Measurements from ENCODE around the gene MT1M. TPM values are rescaled to one million over a fixed set of nuclear protein-coding genes. Genes with fewer than 3 reads are reported as not detected.
"Not testable (repeated sequence)": the region's sequence is repeated elsewhere in the genome, so short reads cannot be mapped to it uniquely, and the experiment has no call there.

MT1M gene
- total and polyA plus RNA-seq, 4 experiments from 2014 or later = not detected

GRCh38 chr16:56618138-56618537 lies 14.3 kb upstream of the MT1M start:
- intact Hi-C loops (cut with micrococcal nuclease) = no loop called here
- peak overlapping the region in 2 of 7 donors; percentile 47 to 57 for H3K27ac Mint-ChIP-seq

GRCh38 chr16:56620339-56620897 lies 12.0 kb upstream of the MT1M start:
- Histone ChIP-seq H3K36me3 (ENCODE audit: insufficient read depth, low read length) (no peaks in the 10 kb centered on the region), H3K4me1 (ENCODE audit: insufficient read depth, low read length) (peaks cover 6% of the 10 kb centered on the region), H3K27ac (ENCODE audit: low read depth, low read length) (no peak overlapping the region), H3K4me3 (ENCODE audit: low read length in 2 of 2) (no peak overlapping the region), H3K27me3 (ENCODE audit: insufficient read depth, low read length) (no peaks in the 10 kb centered on the region), H3K9me3 (ENCODE audit: control insufficient read depth in 1 of 2, low read length in 2 of 2) (no peaks in the 10 kb centered on the region)
- intact Hi-C loops (cut with micrococcal nuclease) = no loop called here
- Mint-ChIP-seq H3K27ac (no peak overlapping the region), H3K36me3 (no peaks in the 10 kb centered on the region), H3K27me3 (peaks cover 0 to 15% of the 10 kb centered on the region in 2 donors), H3K9me3 (no peaks in the 10 kb centered on the region), H3K4me1 (peaks cover 8 to 14% (median 12%) of the 10 kb centered on the region in 4 donors), H3K4me3 (no peak overlapping the region)
- CTCF ChIA-PET (ENCODE audit: partially characterized antibody) = no interaction called here
- POLR2A ChIA-PET (ENCODE audit: partially characterized antibody) = interaction anchor here (0.6 kb wide), 1 partner anchor 54 kb away, joined by 3 read pairs; no protein-coding TSS in a partner anchor
- DNase-seq = no peak

More at GRCh38 chr16:56618138-56618537, 14.3 kb upstream of the MT1M start:
- Mint-ChIP-seq H3K9me3 (no peaks in the 10 kb centered on the region), H3K27me3 (peaks cover 0 to 7% of the 10 kb centered on the region in 2 donors), H3K4me1 (peaks cover 3 to 6% (median 5%) of the 10 kb centered on the region in 4 donors), H3K36me3 (no peaks in the 10 kb centered on the region), H3K4me3 (peak overlapping the region in 1 of 8 donors; percentile 4)
- no peaks in the 10 kb centered on the region for H3K27me3 ChIP-seq (ENCODE audit: insufficient read depth, low read length)
- ChIA-PET POLR2A (ENCODE audit: partially characterized antibody) (interaction anchor here (1.2 to 1.6 kb wide), 3 partner anchors 10 to 45 kb away, joined by 3 to 4 read pairs (median 3); partner anchors contain the start of gene MT2A), CTCF (ENCODE audit: partially characterized antibody) (interaction anchor here (1.0 to 2.0 kb wide), 2 partner anchors 41 to 85 kb away, joined by 4 to 8 read pairs; no protein-coding TSS in a partner anchor)
- no peaks in the 10 kb centered on the region for H3K36me3 ChIP-seq (ENCODE audit: insufficient read depth, low read length)
- no peak overlapping the region for H3K4me3 ChIP-seq (ENCODE audit: low read length in 2 of 2)
- no peak overlapping the region for H3K27ac ChIP-seq (ENCODE audit: low read depth, low read length)
- no peaks in the 10 kb centered on the region for H3K4me1 ChIP-seq (ENCODE audit: insufficient read depth, low read length)
- H3K9me3 ChIP-seq (ENCODE audit: control insufficient read depth in 1 of 2, low read length in 2 of 2) = no peaks in the 10 kb centered on the region
- no peak for DNase-seq

GRCh38 chr16:56621665-56622445 lies 10.6 kb upstream of the MT1M start:
- H3K9me3 ChIP-seq (ENCODE audit: control insufficient read depth in 1 of 2, low read length in 2 of 2); DNase-seq; H3K36me3 ChIP-seq (ENCODE audit: insufficient read depth, low read length); POLR2A ChIA-PET (ENCODE audit: partially characterized antibody); H3K27ac ChIP-seq (ENCODE audit: low read depth, low read length); H3K9me3 Mint-ChIP-seq; intact Hi-C loops (cut with micrococcal nuclease); H3K4me3 Mint-ChIP-seq; CTCF ChIA-PET (ENCODE audit: partially characterized antibody); H3K27me3 ChIP-seq (ENCODE audit: insufficient read depth, low read length); H3K36me3 Mint-ChIP-seq; H3K4me3 ChIP-seq (ENCODE audit: low read length in 2 of 2): not testable (repeated sequence)
- H3K4me1 ChIP-seq (ENCODE audit: insufficient read depth, low read length) = peaks cover 14% of the 10 kb centered on the region
- H3K4me1 Mint-ChIP-seq = peaks cover 12 to 23% (median 15%) of the 10 kb centered on the region in 4 donors
- peak overlapping the region in 1 of 7 donors; percentile 1 for H3K27ac Mint-ChIP-seq
- peaks cover 0 to 21% of the 10 kb centered on the region in 2 donors for H3K27me3 Mint-ChIP-seq

- intact Hi-C loops (cut with micrococcal nuclease); H3K36me3 ChIP-seq (ENCODE audit: insufficient read depth, low read length); H3K27ac ChIP-seq (ENCODE audit: low read depth, low read length); DNase-seq; H3K27me3 ChIP-seq (ENCODE audit: insufficient read depth, low read length); H3K9me3 Mint-ChIP-seq; H3K9me3 ChIP-seq (ENCODE audit: control insufficient read depth in 1 of 2, low read length in 2 of 2); H3K4me3 ChIP-seq (ENCODE audit: low read length in 2 of 2); H3K4me3 Mint-ChIP-seq; H3K36me3 Mint-ChIP-seq: not testable (repeated sequence)
- peaks cover 0 to 22% of the 10 kb centered on the region in 2 donors for H3K27me3 Mint-ChIP-seq
- ChIA-PET POLR2A (ENCODE audit: partially characterized antibody) (interaction anchor here (0.8 to 3.6 kb wide), 5 partner anchors 15 to 59 kb away, joined by 3 to 15 read pairs (median 3); partner anchors contain the start of genes MT1A, MT1X and MT2A), CTCF (ENCODE audit: partially characterized antibody) (interaction anchor here (0.8 to 1.8 kb wide), 5 partner anchors 8 to 54 kb away, joined by 3 to 9 read pairs (median 3); no protein-coding TSS in a partner anchor)
- H3K4me1 Mint-ChIP-seq = peaks cover 11 to 18% (median 12%) of the 10 kb centered on the region in 4 donors
- H3K27ac Mint-ChIP-seq = peak overlapping the region in 1 of 7 donors; percentile 66
- H3K4me1 ChIP-seq (ENCODE audit: insufficient read depth, low read length) = peaks cover 14% of the 10 kb centered on the region
Measured at GRCh38 chr16:56623184-56623583, 9.3 kb upstream of the MT1M start.

DNA sequence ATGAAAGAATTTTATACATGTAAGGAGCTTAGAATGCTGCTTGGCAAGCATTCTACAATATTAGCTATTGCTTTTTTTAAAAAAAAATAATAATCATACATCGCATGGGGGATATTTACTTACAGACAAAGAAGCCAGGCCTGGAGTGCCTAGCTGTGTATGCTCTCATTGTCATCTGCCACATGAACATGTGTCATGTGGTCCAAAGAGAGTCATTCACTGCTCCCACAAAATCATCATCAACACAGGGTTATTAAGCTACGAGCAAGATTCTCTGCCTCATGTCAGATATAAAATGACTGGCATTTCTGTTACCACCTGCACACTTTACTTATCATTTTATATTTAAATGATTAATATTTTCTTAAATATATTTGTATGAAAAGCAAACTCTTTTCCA lies 8.8 kb upstream of the MT1M start:
- no peak overlapping the region for H3K27ac Mint-ChIP-seq
- H3K4me3 Mint-ChIP-seq = peak overlapping the region in 1 of 8 donors; percentile 22

GRCh38 chr16:56625140-56625942 lies 7.1 kb upstream of the MT1M start, which contains the start of gene MT1E:
TSS of gene MT1E (plus strand) at chr16:56625781. CDS start at chr16:56625852, 71 bp downstream.
- Histone ChIP-seq H3K9me3 (ENCODE audit: control insufficient read depth in 1 of 2, low read length in 2 of 2) (no peaks in the 10 kb centered on the region), H3K36me3 (ENCODE audit: insufficient read depth, low read length) (no peaks in the 10 kb centered on the region), H3K27me3 (ENCODE audit: insufficient read depth, low read length) (peaks cover 9% of the 10 kb centered on the region), H3K4me3 (ENCODE audit: low read length in 2 of 2) (peak within 1 kb of the TSS; percentile 48 to 68), H3K4me1 (ENCODE audit: insufficient read depth, low read length) (peaks cover 14% of the 10 kb centered on the region), H3K27ac (ENCODE audit: low read depth, low read length) (peak within 1 kb of the TSS; percentile 24)
- H3K27ac Mint-ChIP-seq = peak within 1 kb of the TSS; percentile 44 to 95 (median 86)
- CTCF ChIA-PET (ENCODE audit: partially characterized antibody) = interaction anchor here (1.0 to 2.1 kb wide), 4 partner anchors 18 to 77 kb away, joined by 3 to 10 read pairs (median 4); no protein-coding TSS in a partner anchor
- H3K4me1 Mint-ChIP-seq = peaks cover 11 to 18% (median 12%) of the 10 kb centered on the region in 4 donors
- peak in 4 of 5 donors; percentile 27 to 56 (median 50) for DNase-seq
- no peaks in the 10 kb centered on the region for H3K36me3 Mint-ChIP-seq
- H3K4me3 Mint-ChIP-seq = peak within 1 kb of the TSS; percentile 88 to 97 (median 94)
- no peaks in the 10 kb centered on the region for H3K9me3 Mint-ChIP-seq
- H3K27me3 Mint-ChIP-seq = peaks cover 0 to 31% of the 10 kb centered on the region in 2 donors
- intact Hi-C loops (cut with micrococcal nuclease) = no loop called here
- POLR2A ChIA-PET (ENCODE audit: partially characterized antibody) = interaction anchor here (0.8 to 3.6 kb wide), 7 partner anchors 11 to 306 kb away, joined by 3 to 15 read pairs (median 4); partner anchors contain the start of genes HERPUD1, MT1A and MT2A

More for the DNA sequence above, 8.8 kb upstream of the MT1M start:
- Histone ChIP-seq H3K36me3 (ENCODE audit: insufficient read depth, low read length) (no peaks in the 10 kb centered on the region), H3K9me3 (ENCODE audit: control insufficient read depth in 1 of 2, low read length in 2 of 2) (no peaks in the 10 kb centered on the region), H3K4me3 (ENCODE audit: low read length in 2 of 2) (no peak overlapping the region), H3K27me3 (ENCODE audit: insufficient read depth, low read length) (peaks cover 9% of the 10 kb centered on the region), H3K4me1 (ENCODE audit: insufficient read depth, low read length) (peaks cover 14% of the 10 kb centered on the region), H3K27ac (ENCODE audit: low read depth, low read length) (no peak overlapping the region)
- no peaks in the 10 kb centered on the region for H3K9me3 Mint-ChIP-seq
- intact Hi-C loops (cut with micrococcal nuclease) = no loop called here
- peaks cover 0 to 24% of the 10 kb centered on the region in 2 donors for H3K27me3 Mint-ChIP-seq
- no peak for DNase-seq
- no peaks in the 10 kb centered on the region for H3K36me3 Mint-ChIP-seq
- peaks cover 11 to 18% (median 12%) of the 10 kb centered on the region in 4 donors for H3K4me1 Mint-ChIP-seq
- ChIA-PET POLR2A (ENCODE audit: partially characterized antibody) (interaction anchor here (0.6 to 3.6 kb wide), 6 partner anchors 14 to 358 kb away, joined by 3 to 15 read pairs (median 4); partner anchors contain the start of genes MT1A, MT1X and MT2A), CTCF (ENCODE audit: partially characterized antibody) (interaction anchor here (0.8 to 1.8 kb wide), 6 partner anchors 8 to 53 kb away, joined by 3 to 9 read pairs (median 3); no protein-coding TSS in a partner anchor)

All from CD4-positive, alpha-beta memory T cell (primary cell).